Smooth muscle cell of the brain vasculature (primary cell): ENCODE data around the gene OR5D18.
"Not testable (repeated sequence)": the region's sequence is repeated elsewhere in the genome, so short reads cannot be mapped to it uniquely, and the experiment has no call there.

Experiments used
- DNase-seq: peaks from one replicate; pipeline ENCODE4 v3.0.0-alpha.2; 2012; ENCODE audit warnings: low read depth, low spot score

The OR5D18 gene

DNA sequence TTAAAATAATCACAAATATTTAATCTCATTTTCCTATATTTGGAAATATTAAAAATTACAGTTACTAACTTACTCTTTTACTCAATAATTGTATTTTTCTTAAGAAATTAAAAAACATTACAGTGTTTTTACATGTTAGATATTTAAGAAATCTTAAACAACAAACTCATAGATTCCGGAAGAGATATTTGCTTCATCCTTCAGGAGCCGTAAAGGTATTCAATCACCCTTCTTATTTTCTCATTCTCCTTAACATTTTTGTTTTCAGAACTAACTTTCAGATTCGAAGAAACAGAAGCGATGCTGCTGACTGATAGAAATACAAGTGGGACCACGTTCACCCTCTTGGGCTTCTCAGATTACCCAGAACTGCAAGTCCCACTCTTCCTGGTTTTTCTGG is at the start of gene OR5D18:
Gene OR5D18 (plus strand): TSS at position 301 of the 400 bp plus-strand sequence. CDS start 0 bp downstream, at position 301.
- no peak for DNase-seq

DNA sequence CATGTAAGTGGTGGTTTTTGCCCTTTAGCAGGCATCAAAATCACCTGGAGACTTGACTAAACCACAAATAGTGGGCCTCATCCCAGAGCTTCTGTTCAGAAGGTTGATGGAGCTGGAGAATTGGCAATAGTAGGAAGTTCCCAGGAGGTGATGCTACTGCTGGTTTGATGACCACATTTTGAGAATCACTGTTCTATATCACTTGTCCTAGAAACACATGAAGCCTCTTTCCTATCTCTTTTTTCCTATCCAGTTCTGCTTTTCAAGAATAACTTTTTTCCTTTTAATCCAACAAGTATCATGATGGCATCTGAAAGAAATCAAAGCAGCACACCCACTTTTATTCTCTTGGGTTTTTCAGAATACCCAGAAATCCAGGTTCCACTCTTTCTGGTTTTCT is 46.3 kb upstream of the OR5D18 start, which contains the start of gene OR5D13:
Gene OR5D13 (plus strand): TSS at position 301 of the 400 bp plus-strand sequence. CDS start 0 bp downstream, at position 301.
- DNase-seq, result no peak

DNA sequence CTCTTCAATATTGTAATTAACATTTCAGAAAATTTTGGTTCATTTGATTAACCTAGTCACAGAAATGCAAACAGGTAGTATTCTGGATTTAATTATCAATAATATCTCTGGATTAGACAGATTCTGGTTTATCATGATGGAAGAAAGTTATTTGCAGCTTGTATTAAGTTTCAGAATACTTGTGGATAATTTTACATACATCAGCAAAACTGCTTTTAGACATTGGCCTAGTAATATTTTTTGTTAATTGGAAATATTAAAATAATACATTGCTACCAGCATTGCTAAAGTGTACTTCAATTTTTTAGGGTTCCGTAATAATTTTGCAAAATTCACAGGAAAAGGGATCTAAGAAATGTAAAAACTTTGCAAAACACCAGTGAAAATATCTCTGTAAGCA is 27.8 kb upstream of the OR5D18 start:
- DNase-seq, result no peak

DNA sequence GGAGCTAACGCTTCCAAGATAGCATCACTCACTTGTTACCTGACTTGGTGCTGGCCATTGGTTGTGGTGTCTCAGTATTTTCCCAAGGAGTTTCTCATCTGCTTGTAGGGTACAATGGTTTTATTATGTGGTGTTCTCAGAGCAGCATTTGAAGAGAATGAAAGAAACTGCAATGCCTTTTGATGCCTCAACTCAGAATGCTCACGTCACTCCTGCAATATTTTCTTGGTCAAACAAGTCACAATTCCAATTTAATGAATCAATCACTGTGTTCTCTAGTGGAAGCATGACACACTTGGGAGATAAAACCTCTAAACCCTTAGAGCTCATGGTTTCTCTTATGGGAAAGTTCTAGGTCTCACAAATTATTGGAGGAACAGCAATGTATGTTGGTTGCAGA is 26.1 kb upstream of the OR5D18 start:
- DNase-seq, result no peak

DNA sequence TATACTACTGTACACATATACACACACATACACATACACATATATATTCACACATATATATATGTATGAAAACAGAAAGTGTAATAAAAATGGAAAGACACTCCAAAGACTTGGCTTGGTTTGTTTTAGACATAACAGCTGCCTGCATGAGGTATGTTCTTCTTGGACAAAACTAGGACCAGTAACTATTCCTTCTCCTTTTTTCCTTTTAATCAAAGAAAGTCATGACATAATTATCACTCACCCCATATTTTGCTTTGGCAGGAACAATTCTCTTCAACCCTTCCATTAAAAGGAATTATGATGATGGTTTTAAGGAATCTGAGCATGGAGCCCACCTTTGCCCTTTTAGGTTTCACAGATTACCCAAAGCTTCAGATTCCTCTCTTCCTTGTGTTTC is 24.2 kb upstream of the OR5D18 start, which contains the start of gene OR5D14:
Gene OR5D14 (plus strand): TSS at position 301 of the 400 bp plus-strand sequence. CDS start 0 bp downstream, at position 301.
- no peak for DNase-seq

DNA sequence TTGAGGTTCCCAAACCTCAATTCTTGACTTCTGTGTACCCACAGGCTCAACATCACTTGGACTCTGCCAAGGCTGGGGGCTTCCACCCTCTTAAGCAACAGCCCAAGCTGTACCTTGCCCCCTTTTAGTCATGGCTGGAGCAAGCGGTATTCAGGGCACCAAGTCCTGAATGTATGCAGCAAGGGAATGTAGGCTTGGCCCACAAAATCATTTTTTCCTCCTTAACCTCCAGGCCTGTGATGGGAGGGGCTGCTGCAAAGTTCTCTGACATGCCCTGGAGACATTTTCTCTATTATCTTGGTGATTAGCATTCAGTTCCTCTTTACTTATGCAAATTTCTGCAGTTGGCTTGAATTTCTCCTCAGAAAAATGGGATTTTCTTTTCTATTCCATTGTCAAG is 13.2 kb upstream of the OR5D18 start:
- DNase-seq, result no peak

DNA sequence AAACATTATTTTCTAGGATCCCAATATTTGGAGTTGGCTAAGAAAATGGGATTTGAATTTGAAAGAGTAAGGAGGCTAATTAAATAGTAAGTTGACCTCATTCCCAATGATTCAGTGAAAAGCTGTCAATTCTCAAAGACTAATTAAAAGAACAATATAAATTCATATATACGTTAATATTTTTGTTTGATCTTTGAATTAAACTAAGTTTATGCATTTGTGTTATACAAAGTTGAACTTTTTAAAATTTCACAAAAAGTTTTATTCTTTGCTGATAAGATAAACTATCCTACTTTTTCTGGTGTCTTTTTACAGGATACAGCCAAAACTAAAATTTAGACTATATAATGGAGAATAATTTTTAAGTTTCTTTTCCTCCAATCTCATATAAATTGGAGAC is 8.4 kb upstream of the OR5D18 start, which contains the start of gene OR5L1:
Gene OR5L1 (plus strand): TSS at position 301 of the 400 bp plus-strand sequence. CDS start 100 bp downstream, outside the sequence.
- DNase-seq, result no peak

DNA sequence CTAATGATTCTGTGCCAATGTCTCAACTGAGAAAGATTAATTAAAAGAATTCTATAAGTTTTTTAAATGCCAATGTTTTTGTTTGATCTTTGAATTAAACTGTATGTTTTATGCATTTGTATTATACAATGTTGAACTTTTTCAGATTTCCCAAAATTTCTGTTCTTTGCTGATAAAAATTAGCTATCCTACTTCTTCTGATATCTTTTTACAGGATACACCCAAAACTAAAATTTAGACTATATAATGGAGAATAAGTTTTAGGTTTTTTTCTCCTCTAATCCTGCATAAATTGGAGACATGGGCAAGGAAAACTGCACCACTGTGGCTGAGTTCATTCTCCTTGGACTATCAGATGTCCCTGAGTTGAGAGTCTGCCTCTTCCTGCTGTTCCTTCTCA is 7.5 kb downstream of the OR5D18 start, which contains the start of gene OR5L2:
Gene OR5L2 (plus strand): TSS at position 301 of the 400 bp plus-strand sequence. CDS start 0 bp downstream, at position 301.
- DNase-seq, result no peak

DNA sequence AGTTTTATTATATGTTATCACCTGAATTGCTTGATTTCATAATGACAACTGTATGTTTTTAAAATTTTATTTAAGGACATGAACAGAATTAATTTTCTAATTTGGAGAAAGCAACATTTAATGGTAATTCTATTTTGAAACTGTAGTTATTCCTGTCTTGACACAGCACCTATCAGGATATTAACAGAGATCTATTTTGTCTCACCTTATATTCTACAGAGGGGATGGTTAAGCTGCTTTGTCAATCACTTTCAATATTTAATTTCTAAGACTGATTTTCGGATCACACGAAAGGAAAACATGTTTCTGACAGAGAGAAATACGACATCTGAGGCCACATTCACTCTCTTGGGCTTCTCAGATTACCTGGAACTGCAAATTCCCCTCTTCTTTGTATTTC is 19.0 kb downstream of the OR5D18 start, which contains the start of gene OR5D16:
Gene OR5D16 (plus strand): TSS at position 301 of the 400 bp plus-strand sequence. CDS start 0 bp downstream, at position 301.
- DNase-seq, result no peak

DNA sequence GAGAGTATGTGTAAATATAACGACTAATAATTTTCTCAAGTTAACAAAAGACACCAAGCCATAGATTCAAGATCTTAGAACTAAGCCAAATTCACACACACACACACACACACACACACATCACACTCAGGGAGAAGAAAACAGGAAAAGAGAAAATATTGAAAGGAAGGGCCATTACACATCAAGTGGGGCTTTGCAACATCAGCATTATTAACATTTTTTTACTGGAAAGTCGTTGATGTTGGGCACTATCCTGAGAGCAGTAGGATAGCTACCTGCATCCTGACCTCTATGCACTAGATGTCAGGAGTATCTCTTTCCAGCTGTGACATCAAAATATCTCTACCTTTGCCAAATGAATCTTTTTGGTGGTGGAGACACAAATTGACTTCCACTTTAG is 28.0 kb downstream of the OR5D18 start:
- DNase-seq, result no peak

DNA sequence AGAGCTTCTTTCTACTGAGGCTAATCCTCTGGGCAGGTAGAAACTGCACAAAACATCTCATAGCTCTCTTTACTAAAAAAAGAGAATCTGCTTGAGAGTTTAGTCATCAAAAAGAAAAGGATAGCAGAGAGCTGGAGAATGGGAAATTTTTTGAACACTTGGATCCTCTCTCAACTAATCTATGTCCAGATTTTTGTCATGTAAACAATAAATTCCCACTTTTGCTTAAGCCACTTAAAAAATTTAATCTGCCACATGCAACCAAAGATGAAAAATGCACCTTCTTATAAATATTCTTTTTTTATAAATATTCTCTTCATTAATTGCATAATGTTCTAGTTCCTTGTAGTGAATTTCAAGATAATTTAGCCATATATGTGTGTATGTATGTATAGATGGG is 29.6 kb downstream of the OR5D18 start:
- no peak for DNase-seq

DNA sequence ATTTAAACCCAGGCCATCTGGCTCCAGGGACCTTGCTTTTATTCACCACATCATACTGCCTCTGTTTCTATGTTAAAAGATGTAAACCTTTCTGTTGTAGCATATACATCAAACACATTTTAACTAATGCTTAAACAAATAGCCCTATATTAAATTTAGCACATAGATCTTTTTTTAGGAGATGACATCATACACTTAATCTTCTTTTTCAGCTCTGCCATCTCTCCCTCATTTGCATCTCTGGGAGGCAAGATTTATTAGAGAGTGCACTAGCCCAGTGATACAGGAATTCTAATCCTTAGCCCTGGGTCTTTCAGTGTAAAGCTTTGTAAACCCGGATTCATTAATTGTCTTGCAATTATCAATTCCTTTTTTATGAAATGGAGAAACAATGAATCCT is 32.7 kb downstream of the OR5D18 start:
- DNase-seq, result no peak

DNA sequence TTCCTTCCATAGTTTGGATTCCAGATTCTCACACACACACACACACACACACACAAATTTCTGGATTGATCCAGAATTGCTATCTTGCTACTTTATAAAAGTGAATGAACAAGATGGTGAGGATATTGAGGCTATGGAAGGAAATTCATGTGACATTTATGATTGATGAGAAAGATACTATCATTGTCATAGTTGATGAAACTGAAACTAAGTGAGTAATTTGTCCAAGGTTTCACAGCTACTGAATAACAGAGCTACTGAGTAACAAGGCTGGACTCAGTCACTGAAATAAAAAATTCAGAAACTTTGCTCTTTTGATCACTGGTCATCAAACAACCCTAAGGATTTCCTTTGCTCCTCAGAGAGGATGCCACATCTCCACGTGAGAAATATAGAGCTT is 35.3 kb downstream of the OR5D18 start:
- DNase-seq, result no peak

DNA sequence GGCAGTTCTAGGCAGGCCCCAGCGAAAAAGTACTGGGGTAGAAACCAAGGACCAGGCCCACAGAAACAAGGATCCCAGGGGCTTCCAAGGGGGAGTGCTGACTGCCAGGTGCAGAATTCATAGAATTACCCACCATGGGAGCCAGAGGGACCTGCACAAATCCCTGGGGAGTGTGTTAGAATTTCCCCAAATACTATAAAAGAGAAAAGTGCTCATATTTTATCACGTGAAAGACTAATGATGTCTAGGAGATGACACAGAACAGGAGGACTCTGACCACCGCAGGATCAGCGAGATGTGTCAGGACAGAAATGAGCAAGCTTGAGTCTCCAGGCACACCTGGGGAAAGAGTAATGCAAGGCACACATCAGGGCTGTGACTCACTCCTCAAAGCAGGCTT is 47.9 kb downstream of the OR5D18 start:
- not testable (repeated sequence) for DNase-seq
